Activated CD8-positive, alpha-beta memory T cell treated with anti-CD3 and anti-CD28 coated beads for 4 hours (primary cell): Measurements from ENCODE around the gene GMDS.

Experiments used
- DNase-seq, 2 donors: peaks; one replicate each; pipeline ENCODE4 v3.0.0-alpha.2; 2020; ENCODE audit warnings: low read depth in 2 of 2

Gene GMDS

DNA sequence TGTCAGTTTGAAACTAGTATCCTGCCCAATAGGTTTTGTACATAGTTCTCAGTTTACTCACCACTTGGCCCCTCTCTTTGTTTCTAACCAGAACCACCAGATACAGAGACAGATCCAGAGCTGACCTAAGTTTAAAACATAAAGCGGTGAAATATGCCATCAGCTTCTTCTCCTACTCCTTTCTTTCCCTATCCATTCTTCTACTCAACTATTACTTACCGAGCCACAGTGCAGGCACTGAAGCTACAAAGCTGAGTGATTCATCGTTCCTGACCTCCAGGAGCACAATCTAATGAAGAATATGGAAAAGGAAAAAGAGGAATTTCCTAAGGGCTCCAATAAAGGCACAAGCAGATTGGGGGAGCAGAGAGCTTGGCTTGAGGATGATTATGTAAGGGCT is 349.7 kb downstream of the GMDS start:
- no peak for DNase-seq

DNA sequence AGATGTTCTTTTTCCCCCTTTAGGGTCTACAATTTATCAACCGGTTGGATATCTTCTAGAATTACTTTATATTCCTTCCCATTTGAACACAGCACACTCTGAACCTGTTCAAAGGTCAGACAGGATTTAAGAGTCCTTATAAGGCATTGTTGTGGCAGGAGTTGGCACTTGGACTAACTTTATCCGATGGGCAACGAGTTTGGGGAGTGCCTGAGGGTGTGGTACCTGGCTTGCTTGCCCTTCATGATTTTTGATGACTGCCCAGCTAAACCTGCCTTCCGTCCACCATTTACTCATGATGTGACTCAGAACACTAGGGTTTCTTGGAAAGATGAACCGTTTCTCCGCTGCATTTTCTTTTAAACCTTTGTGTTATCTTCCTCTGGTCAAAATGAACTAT is 350.5 kb downstream of the GMDS start:
- DNase-seq: no peak

- no peak for DNase-seq
These were observed 351.8 kb downstream of the GMDS start for GRCh38 chr6:1893470-1894130.

DNA sequence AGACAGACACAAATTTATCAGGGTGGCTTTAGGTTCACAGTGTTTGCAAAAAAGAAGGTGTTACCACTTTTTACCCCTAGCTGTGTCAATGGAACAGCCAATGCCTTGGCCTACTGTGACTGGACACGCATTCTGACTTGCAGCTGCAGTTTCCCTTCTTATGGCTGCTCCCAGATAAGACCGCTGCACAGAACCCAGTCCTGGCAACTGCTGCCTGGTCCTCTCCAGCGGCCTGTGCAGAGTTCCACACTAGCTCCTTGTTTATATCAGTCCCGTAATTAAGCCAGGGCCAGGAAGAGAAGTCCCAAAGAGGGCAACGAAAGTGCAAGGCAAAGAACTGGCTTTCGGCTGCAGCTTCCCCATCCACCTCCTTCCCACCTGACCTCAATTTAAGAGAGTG is 352.7 kb downstream of the GMDS start:
- no peak for DNase-seq

- no peak for DNase-seq
These were observed 354.4 kb downstream of the GMDS start for GRCh38 chr6:1890987-1891386.

DNA sequence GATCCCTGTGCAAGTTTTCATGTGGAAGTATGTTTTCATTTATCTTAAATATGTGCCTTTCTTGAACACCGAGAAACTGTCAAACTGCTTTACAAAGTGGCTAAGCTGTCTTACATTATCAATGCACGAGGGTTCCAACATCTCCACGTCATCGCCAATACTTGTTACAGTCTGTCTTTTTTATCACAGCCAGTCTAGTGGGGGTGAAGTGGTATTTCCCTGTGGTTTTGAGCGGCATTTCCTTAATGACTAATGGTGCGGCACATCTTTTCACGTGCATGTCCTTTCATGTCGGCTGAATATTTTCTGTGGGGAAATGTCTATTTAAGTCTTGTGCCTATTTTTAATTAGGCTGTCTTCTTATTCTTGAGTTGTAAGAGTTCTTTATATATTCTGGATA is 355.3 kb downstream of the GMDS start:
- no peak for DNase-seq

- no peak for DNase-seq
These were observed 359.8 kb downstream of the GMDS start for GRCh38 chr6:1885576-1886011.

GRCh38 chr6:1884313-1884712 is 361.1 kb downstream of the GMDS start:
- DNase-seq: no peak

- no peak for DNase-seq
These were observed 367.1 kb downstream of the GMDS start for GRCh38 chr6:1878330-1878729.

- no peak for DNase-seq
These were observed 371.6 kb downstream of the GMDS start for GRCh38 chr6:1873781-1874180.

- no peak for DNase-seq
These were observed 372.7 kb downstream of the GMDS start for GRCh38 chr6:1872649-1873131.

DNA sequence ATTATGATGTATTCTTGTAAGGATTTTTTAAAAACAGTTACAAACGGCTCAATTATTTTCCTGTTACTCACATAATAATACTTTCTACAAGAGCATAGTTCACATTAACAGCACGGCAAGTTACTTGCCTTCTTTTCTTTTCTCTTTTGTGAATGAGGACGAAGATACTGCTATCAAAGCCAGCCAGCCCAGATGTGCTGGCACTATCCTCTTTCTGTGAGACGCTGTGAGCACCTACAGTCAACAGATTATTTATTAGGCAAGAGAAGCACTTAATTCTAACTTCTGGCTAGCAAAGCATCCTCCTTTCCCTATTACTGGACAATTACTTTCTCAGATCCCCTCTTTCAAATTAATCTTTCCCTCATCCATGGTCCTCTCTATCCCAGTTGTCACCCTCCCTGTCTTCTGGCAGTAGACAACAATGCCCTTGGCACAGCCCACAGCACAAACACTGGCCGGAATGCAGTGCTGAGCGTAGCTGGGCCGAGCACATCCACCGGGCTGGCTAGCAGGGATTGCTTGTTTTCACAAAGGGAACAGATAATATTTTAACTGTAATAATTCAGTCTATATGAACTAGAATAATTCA is 373.6 kb downstream of the GMDS start:
- no peak for DNase-seq

DNA sequence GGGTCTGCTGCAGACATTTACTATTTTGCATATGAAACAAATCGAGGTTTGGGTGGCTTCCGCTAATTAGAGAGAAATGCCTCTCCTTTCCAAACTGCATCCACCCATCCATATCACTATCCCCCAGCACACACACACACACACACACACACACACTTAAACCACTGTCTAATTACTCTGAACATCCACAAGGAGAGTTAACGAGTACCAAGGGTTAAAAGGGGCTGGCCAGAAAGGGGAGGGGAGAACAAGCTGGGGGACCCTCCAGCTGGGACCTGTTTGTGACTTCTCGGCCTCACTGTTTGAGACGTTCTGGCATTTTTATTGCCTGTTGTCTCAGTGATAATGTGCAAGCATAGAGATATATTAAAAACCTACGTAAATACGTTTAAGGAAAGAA is 374.5 kb downstream of the GMDS start:
- DNase-seq: no peak

DNA sequence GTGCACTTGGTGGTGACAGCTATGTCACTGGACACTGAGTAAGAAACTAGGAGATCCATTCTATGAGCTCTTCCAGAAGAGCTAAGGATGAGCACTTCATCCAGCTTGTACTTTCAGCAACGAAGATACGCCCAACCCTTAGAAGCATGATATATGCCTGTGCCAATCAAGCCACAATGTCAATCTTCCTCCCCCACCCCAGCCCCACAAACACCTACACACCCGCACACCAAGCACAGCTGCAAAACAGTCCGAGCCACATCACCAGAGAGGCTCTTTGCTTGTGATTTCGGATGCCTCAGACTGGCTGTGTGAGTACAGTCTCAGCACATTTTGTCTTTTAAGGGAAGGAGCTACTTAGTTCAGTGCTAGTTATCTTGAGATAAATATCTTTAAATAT is 375.2 kb downstream of the GMDS start:
- no peak for DNase-seq

DNA sequence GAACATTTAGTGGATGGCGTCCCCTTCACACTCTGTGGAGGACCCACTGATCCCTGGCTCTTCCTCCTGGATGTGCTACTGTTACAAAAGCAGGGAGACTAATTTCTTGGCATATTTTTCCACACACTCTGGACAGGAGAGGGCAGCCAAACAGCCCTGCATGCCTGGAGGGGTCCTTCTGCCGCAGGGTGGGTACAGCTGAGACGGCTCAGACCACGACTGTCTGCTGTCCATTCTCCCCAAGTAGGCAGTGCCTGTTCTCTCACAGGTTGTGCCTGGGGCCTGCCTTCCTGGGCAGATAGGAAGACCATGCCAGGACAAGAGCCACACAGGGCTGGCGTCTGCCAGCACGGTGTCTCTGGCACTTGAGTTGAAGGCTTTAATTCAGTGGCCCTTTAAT is 375.6 kb downstream of the GMDS start:
- no peak for DNase-seq

DNA sequence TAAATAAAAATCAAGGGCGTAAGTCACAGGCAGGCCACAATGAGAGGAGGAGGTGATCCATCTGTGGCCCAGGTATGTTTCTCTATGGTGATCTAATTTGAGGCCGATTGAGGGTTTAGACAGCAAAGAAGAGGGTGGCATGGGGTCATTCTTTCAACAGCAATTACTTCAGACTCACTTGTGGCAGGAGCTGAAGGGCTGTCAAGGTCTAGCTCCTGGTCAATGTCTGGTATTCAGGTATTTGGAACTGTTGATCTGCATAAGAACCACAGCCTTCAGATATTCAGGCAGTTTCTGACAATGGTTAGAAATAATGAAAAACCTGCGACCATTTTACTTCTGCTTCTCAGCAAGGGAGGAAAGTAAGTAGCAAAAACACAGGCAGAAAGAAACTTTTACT is 376.1 kb downstream of the GMDS start:
- no peak for DNase-seq

- DNase-seq: no peak
These were observed 376.7 kb downstream of the GMDS start for GRCh38 chr6:1868561-1869261.

DNA sequence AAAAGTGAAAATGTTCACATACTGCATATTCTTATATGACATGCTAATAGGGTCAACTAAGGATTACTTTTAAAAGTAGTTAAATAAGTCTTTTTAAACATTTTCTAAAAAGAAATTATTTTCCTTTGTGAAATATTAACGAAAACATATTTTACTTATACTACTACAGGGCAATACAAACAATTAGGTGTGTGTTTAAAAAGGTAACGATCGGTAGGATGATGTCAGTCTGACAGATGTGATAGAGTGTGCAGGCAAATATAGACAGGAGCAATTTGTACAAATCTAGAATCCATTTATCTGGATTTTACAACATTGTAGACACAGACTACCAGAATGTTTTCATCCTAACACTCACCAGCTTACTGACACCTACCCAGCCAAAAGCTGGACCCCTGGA is 378.2 kb downstream of the GMDS start:
- DNase-seq: no peak

DNA sequence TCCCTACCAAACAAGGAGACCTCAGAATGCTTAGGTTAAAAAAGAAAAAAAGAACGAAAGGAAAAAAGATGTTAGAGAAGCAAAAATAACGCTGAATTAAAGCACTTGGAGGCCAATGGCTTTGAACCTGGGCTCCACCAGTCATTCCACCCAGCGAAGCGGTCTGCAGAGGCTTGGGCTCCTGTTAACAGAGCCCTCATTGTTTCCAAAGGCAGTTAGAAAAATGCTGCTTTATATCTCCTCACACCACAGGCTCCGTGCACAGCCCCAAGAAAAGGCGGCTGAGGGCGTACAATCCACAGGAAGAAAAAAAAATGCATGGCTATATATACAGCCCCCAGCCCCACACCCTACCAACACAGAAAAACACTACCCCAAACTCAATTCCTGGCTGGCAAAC is 379.8 kb downstream of the GMDS start:
- no peak for DNase-seq

- DNase-seq: no peak
These were observed 380.9 kb downstream of the GMDS start for GRCh38 chr6:1864496-1864895.

GRCh38 chr6:1862411-1862810 is 383.0 kb downstream of the GMDS start:
- no peak for DNase-seq

DNA sequence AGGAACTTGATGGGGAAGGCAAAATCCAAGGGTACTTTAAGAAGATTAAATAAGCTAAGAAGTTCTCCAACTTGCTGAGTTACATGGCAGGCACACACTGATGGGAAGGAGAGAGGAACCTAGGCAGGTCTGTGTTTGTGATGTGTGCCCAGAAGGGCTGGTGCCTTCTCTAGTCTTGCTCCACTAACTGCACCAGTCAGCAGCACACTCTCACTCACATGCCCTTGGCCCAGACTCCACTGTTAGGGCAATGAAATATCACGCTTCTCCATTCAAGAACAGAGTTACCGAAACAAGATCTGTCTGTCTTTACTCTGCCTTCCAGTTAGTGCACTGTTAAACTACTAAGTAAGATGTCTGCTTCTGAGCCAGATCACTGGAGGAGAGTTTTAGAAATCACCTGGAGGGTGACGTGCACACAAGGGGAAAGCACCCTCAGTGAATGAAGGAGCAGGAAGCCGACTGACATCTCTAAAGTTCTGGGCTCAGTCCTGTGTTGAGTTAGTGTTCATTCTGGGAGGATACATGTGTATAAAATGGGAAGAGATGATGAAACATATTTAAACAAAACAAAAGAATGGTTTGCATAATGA is 384.6 kb downstream of the GMDS start:
- DNase-seq: no peak

GRCh38 chr6:1858859-1859258 is 386.5 kb downstream of the GMDS start:
- DNase-seq: no peak
